ENCODE results near the gene IGFBP6. TPM values are rescaled to one million over a fixed set of nuclear protein-coding genes. Genes with fewer than 3 reads are reported as not detected.

Gene IGFBP6
- total RNA-seq, 1 donor: 577 TPM

DNA sequence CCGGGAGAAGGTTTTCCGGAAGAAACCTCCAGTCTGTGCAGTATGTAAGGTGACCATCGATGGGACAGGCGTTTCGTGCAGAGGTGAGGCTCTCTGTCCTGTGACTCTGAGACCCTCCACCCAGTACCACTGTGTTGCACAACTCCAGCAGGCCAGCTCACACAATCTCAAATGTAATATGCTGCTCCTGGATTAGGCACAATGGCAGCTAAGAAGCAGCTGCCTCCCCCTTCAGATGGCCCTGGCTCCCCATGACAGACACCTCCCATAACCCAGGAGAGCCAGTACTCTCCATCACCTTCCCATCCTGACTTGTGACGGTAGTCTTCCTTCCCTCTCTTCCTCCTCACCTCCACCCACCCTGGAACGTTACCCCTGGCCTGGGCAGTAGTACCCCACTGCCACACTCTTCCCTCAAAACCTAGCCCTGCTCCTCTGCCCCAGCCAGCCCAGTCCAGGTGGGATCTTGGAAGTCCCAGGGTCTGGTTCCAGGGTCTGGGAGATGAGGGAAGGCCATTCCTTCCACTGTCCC, 45.5 kb upstream of the IGFBP6 start:
- no peak for DNase-seq (ENCODE audit: insufficient read length, low spot score, missing footprints)
- Histone ChIP-seq H4K20me1 (ENCODE audit: insufficient read depth, low read length) (peaks cover 3% of the 10 kb centered on the region), H2AFZ (ENCODE audit: low read length) (no peak overlapping the region), H3K36me3 (ENCODE audit: insufficient read depth, low read length) (peaks cover 33% of the 10 kb centered on the region), H3K4me3 (ENCODE audit: insufficient read depth, low read length) (peak overlapping the region; percentile 79), H3K27ac (ENCODE audit: low read depth, low read length) (peak overlapping the region; percentile 30), H3K4me1 (ENCODE audit: insufficient read depth, low read length) (peaks cover 79% of the 10 kb centered on the region), H3K9me3 (ENCODE audit: low read depth, low read length) (no peaks in the 10 kb centered on the region), H3K79me2 (ENCODE audit: insufficient read depth, low read length) (peaks cover 31% of the 10 kb centered on the region), H3K4me2 (ENCODE audit: insufficient read depth, low read length) (peak overlapping the region; percentile 73), H3K27me3 (ENCODE audit: insufficient read depth, low read length) (no peaks in the 10 kb centered on the region)
- TF ChIP-seq CTCF (IDR thresholded peaks at IDR 0.05; ENCODE audit: extremely low read depth, low read depth, low read length): no peak

DNA sequence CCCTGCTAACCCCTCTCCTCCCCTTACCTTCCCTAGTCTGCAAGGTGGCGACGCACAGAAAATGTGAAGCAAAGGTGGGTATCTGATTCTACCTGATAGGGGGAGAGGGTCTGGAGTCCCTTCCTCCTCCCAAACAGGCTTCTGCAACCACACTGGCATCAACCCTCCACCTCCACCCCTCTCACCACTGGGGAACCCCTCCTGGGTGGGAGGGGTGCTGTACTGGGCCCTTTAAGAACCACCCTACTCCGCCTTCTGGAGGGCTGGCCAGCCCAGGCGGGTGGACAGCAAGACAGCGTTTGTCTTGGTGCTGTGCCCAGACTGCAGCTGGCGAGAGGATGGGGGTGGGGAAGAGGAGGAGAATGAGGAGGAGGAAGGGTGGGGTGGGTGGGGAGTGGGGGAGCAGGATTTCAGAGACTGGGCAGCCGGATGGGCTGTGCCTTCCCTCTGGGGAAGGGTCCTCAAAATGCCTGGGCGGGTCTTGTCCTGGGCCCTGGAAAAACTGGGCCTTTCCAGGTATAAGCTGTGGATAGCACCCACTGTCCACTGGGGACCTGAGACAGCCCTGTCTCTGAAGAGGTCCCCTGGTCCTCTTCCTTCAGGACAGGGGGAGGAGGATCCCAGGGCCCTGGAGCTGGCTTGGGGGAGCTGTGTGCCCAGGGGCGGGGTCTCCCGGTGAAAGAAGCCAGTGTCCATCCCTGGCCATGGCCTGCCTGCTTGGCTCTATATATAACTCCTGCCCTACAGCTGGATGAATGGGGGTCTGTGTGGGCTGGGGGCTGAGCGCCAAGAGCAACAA, 44.8 kb upstream of the IGFBP6 start:
- no peak overlapping the region for H2AFZ ChIP-seq (ENCODE audit: low read length)
- H3K4me3 ChIP-seq (ENCODE audit: insufficient read depth, low read length): peak overlapping the region; percentile 79
- peak; percentile 95 for DNase-seq (ENCODE audit: insufficient read length, low spot score, missing footprints)
- H4K20me1 ChIP-seq (ENCODE audit: insufficient read depth, low read length): peaks cover 4% of the 10 kb centered on the region
- peaks cover 40% of the 10 kb centered on the region for H3K36me3 ChIP-seq (ENCODE audit: insufficient read depth, low read length)
- H3K4me1 ChIP-seq (ENCODE audit: insufficient read depth, low read length): peaks cover 79% of the 10 kb centered on the region
- peaks cover 31% of the 10 kb centered on the region for H3K79me2 ChIP-seq (ENCODE audit: insufficient read depth, low read length)
- H3K27me3 ChIP-seq (ENCODE audit: insufficient read depth, low read length): no peaks in the 10 kb centered on the region
- no peaks in the 10 kb centered on the region for H3K9me3 ChIP-seq (ENCODE audit: low read depth, low read length)
- H3K4me2 ChIP-seq (ENCODE audit: insufficient read depth, low read length): peak overlapping the region; percentile 73
- H3K27ac ChIP-seq (ENCODE audit: low read depth, low read length): peak overlapping the region; percentile 30
- no peak for TF ChIP-seq CTCF (IDR thresholded peaks at IDR 0.05; ENCODE audit: extremely low read depth, low read depth, low read length)

GRCh38 chr12:53053218-53054111, 44.0 kb upstream of the IGFBP6 start:
- Histone ChIP-seq H3K36me3 (ENCODE audit: insufficient read depth, low read length) (peaks cover 44% of the 10 kb centered on the region), H3K4me1 (ENCODE audit: insufficient read depth, low read length) (peaks cover 71% of the 10 kb centered on the region), H3K27ac (ENCODE audit: low read depth, low read length) (peak overlapping the region; percentile 28), H2AFZ (ENCODE audit: low read length) (no peak overlapping the region), H3K4me2 (ENCODE audit: insufficient read depth, low read length) (peak overlapping the region; percentile 24), H4K20me1 (ENCODE audit: insufficient read depth, low read length) (peaks cover 4% of the 10 kb centered on the region), H3K27me3 (ENCODE audit: insufficient read depth, low read length) (no peaks in the 10 kb centered on the region), H3K79me2 (ENCODE audit: insufficient read depth, low read length) (peaks cover 31% of the 10 kb centered on the region), H3K4me3 (ENCODE audit: insufficient read depth, low read length) (no peak overlapping the region), H3K9me3 (ENCODE audit: low read depth, low read length) (no peaks in the 10 kb centered on the region)
- peak; percentile 88 for DNase-seq (ENCODE audit: insufficient read length, low spot score, missing footprints)
- TF ChIP-seq CTCF (IDR thresholded peaks at IDR 0.05; ENCODE audit: extremely low read depth, low read depth, low read length): peak; percentile 62
